HL-60 (cell line): ENCODE measurements around the gene ETFA.

Experiments
- DNase-seq, 2 experiments: peaks; one replicate each; pipeline ENCODE4 v3.0.0-alpha.2; 2010 to 2020; ENCODE audit warnings: low read depth in 1 of 2, low spot score in 1 of 2
- H3K27ac ChIP-seq: fragments of 250-450 bp; sonication (Bioruptor Pico); replicated peaks from 2 replicates; pipeline ENCODE4 v1.5.1; 2020; ENCODE audit warnings: mild to moderate bottlenecking, moderate library complexity
- H3K27me3 ChIP-seq: fragments of 250-450 bp; sonication (Bioruptor Pico); 2 replicates; pipeline ENCODE4 v1.5.1; 2021; ENCODE audit warnings: mild to moderate bottlenecking, moderate library complexity; ENCODE audit not compliant: insufficient read depth, poor library complexity, severe bottlenecking
- H3K4me3 ChIP-seq: replicated peaks from 2 replicates; pipeline ENCODE4 v1.5.1; 2011; ENCODE audit warnings: mild to moderate bottlenecking, control low read depth, low read length; ENCODE audit not compliant: insufficient read depth
- GABPA ChIP-seq: IDR thresholded peaks from 2 replicates; pipeline ENCODE4 v1.6.1; 2012; ENCODE audit warnings: low read depth
- POLR2AphosphoS5 ChIP-seq: IDR thresholded peaks from 2 replicates; pipeline ENCODE4 v1.6.1; 2012; ENCODE audit warnings: low read depth
- SPI1 ChIP-seq: IDR thresholded peaks from 2 replicates; pipeline ENCODE4 v1.6.1; 2012; ENCODE audit warnings: low read depth, mild to moderate bottlenecking, borderline replicate concordance
- TF ChIP-seq, protein P1 (sequence below): IDR thresholded peaks from 2 replicates; pipeline ENCODE4 v1.6.1; 2012; ENCODE audit warnings: low read depth; ENCODE audit not compliant: insufficient replicate concordance
- TF ChIP-seq, protein P2 (sequence below): IDR thresholded peaks from one replicate; pipeline ENCODE4 v1.5.1; 2011; ENCODE audit warnings: low read length, control low read depth, inconsistent platforms; ENCODE audit not compliant: insufficient read depth

ETFA gene

DNA sequence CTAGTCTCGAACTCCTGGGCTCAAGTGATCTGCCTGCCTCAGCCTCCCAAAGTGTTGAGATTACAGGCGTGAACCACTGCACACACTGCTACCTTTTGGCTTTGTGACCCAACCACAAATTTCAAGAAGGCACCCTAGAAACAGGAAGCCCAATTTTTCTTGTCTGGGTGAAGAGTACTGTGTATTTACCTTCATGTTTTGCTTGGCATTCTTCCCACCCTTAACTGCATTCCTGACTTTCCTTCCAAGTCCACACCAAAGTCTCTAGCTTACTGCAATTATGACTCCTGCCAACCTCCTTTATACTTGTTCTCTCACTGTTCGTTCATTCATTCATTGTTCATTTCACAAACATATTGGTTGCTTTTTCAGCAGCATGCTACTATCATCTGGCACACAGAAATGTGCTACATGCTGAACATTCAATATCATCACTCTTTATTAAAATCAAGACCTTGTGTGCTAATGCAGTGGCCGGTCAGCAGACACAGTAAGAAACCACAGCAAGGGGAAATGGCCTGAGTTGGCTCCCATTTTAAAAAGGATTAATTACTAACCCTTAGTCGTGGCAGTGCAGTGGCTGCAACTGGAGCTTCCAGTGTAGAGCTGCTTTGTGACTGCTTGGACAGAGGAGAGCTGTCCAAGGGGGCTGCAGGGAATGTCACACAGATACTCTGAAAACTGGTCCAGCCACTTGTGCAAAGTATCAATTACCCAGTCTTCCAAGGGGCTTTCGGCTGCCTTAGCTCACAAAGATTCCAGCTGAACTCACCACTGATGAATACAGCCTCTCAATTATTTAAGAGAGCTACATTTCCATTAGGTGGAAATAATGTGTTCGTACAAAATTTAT lies 94.0 kb downstream of the ETFA start:
- Histone ChIP-seq H3K4me3 (no peak overlapping the region), H3K27me3 (no peaks in the 10 kb centered on the region), H3K27ac (no peak overlapping the region)
- TF ChIP-seq SPI1 (no peak), GABPA (no peak), POLR2AphosphoS5 (no peak)
- TF ChIP-seq, protein P1, sequence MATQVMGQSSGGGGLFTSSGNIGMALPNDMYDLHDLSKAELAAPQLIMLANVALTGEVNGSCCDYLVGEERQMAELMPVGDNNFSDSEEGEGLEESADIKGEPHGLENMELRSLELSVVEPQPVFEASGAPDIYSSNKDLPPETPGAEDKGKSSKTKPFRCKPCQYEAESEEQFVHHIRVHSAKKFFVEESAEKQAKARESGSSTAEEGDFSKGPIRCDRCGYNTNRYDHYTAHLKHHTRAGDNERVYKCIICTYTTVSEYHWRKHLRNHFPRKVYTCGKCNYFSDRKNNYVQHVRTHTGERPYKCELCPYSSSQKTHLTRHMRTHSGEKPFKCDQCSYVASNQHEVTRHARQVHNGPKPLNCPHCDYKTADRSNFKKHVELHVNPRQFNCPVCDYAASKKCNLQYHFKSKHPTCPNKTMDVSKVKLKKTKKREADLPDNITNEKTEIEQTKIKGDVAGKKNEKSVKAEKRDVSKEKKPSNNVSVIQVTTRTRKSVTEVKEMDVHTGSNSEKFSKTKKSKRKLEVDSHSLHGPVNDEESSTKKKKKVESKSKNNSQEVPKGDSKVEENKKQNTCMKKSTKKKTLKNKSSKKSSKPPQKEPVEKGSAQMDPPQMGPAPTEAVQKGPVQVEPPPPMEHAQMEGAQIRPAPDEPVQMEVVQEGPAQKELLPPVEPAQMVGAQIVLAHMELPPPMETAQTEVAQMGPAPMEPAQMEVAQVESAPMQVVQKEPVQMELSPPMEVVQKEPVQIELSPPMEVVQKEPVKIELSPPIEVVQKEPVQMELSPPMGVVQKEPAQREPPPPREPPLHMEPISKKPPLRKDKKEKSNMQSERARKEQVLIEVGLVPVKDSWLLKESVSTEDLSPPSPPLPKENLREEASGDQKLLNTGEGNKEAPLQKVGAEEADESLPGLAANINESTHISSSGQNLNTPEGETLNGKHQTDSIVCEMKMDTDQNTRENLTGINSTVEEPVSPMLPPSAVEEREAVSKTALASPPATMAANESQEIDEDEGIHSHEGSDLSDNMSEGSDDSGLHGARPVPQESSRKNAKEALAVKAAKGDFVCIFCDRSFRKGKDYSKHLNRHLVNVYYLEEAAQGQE: no peak
- TF ChIP-seq, protein P2, sequence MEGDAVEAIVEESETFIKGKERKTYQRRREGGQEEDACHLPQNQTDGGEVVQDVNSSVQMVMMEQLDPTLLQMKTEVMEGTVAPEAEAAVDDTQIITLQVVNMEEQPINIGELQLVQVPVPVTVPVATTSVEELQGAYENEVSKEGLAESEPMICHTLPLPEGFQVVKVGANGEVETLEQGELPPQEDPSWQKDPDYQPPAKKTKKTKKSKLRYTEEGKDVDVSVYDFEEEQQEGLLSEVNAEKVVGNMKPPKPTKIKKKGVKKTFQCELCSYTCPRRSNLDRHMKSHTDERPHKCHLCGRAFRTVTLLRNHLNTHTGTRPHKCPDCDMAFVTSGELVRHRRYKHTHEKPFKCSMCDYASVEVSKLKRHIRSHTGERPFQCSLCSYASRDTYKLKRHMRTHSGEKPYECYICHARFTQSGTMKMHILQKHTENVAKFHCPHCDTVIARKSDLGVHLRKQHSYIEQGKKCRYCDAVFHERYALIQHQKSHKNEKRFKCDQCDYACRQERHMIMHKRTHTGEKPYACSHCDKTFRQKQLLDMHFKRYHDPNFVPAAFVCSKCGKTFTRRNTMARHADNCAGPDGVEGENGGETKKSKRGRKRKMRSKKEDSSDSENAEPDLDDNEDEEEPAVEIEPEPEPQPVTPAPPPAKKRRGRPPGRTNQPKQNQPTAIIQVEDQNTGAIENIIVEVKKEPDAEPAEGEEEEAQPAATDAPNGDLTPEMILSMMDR: no peak
- DNase-seq: no peak

DNA sequence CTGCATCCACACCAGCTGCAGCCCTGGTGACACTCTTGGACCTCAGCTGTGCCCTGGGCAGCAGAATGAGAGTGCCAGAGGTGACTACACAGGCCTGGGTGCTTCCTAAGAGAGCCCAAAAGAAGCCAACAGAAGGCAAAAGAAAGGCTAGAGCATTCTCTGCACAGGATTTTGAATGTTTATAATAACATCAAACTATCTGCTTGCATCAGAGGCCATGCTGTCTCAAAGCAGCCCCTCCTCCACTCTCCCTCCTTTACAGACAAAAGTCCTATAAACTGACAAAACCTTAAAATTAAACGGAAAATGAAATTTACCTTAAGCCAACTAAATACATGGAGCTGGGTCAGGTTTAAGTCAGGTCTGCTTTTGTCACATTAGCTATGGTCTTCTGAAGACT lies 95.6 kb downstream of the ETFA start:
- no peaks in the 10 kb centered on the region for H3K27me3 ChIP-seq
- no peak for DNase-seq
- TF ChIP-seq, protein P1: no peak
- no peak for TF ChIP-seq GABPA
- TF ChIP-seq, protein P2: no peak
- TF ChIP-seq POLR2AphosphoS5: no peak
- TF ChIP-seq SPI1: no peak
- no peak overlapping the region for H3K4me3 ChIP-seq
- H3K27ac ChIP-seq: no peak overlapping the region

DNA sequence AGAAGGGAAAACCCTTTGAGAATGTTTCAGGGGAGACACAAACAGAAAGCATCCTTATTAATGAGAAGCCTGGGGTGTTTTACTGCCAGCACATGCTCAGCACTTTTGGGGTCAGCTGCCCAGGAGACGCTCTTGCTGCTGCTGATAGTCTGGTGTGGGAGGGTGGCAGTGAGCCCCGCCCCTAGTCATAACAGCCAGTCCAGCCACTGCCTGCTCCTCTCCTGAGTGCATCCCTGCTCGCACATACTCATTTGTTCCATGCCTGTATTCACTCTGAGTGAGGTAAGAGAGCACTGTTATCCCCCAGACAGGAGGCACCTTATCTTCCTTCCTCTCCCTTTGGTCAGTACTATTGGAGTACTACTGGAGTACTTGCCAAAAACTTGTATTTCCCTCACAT lies 101.3 kb downstream of the ETFA start:
- Histone ChIP-seq H3K4me3 (no peak overlapping the region), H3K27ac (no peak overlapping the region), H3K27me3 (no peaks in the 10 kb centered on the region)
- TF ChIP-seq, protein P2: no peak
- no peak for TF ChIP-seq SPI1
- TF ChIP-seq POLR2AphosphoS5: no peak
- TF ChIP-seq GABPA: no peak
- TF ChIP-seq, protein P1: no peak
- no peak for DNase-seq
